Measurements from ENCODE around the gene EXOC4. TPM values are rescaled to one million over a fixed set of nuclear protein-coding genes. Genes with fewer than 3 reads are reported as not detected.
"Not testable (repeated sequence)": the region's sequence is repeated elsewhere in the genome, so short reads cannot be mapped to it uniquely, and the experiment has no call there.

The EXOC4 gene
- total RNA-seq, 4 donors from 2014 or later, result 82.4 to 204 (median 128) TPM

DNA sequence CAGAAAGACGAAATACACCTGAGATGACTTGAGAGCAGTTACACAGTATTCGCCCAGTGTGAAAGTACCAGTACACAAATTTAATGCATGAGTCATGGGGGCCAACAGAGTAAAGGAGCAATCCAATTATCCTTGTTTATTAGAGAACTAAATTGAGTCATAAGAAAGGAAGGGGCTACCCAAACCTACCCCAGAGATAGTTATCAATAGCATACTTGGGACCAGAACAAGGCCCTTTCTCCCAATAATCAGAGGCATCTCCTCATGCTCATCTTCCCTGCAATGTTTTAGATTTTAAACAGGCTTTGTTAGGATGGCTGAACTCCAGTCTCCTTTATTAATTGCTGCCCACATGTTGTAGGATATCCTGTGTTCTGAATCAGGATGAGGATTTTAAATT lies 634.6 kb downstream of the EXOC4 start:
- H3K4me1 ChIP-seq, result peaks cover 0 to 20% (median 0%) of the 10 kb centered on the region in 4 donors
- intact Hi-C loops (cut with DNase I; ENCODE audit: low total_unique reads) (no loop called here), in situ Hi-C loops (cut with MboI; ENCODE audit: low pct_ligation_motif_present in 1 of 4, low pct_unique_long_range_greater_than_20kb in 1 of 4, low sequenced_read_pairs in 3 of 4) (no loop called here)
- H3K4me3 ChIP-seq, result no peak overlapping the region
- no peaks in the 10 kb centered on the region for H3K9me3 ChIP-seq
- H3K27me3 ChIP-seq, result no peaks in the 10 kb centered on the region
- no peak for TF ChIP-seq EP300 (IDR thresholded peaks at IDR 0.05; ENCODE audit: low read depth)
- TF ChIP-seq POLR2AphosphoS5 (IDR thresholded peaks at IDR 0.05), result no peak
- no peak for TF ChIP-seq POLR2A (IDR thresholded peaks at IDR 0.05)
- TF ChIP-seq, protein P1, sequence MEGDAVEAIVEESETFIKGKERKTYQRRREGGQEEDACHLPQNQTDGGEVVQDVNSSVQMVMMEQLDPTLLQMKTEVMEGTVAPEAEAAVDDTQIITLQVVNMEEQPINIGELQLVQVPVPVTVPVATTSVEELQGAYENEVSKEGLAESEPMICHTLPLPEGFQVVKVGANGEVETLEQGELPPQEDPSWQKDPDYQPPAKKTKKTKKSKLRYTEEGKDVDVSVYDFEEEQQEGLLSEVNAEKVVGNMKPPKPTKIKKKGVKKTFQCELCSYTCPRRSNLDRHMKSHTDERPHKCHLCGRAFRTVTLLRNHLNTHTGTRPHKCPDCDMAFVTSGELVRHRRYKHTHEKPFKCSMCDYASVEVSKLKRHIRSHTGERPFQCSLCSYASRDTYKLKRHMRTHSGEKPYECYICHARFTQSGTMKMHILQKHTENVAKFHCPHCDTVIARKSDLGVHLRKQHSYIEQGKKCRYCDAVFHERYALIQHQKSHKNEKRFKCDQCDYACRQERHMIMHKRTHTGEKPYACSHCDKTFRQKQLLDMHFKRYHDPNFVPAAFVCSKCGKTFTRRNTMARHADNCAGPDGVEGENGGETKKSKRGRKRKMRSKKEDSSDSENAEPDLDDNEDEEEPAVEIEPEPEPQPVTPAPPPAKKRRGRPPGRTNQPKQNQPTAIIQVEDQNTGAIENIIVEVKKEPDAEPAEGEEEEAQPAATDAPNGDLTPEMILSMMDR (IDR thresholded peaks at IDR 0.05), result no peak
- 98 to 100% methylated on average over 2 of the region's 2 CpGs for WGBS, 2 donors (ENCODE audit: low coverage in 1 of 2)
- no peak overlapping the region for H3K27ac ChIP-seq
- DNase-seq, result no peak
- no peaks in the 10 kb centered on the region for H3K36me3 ChIP-seq

DNA sequence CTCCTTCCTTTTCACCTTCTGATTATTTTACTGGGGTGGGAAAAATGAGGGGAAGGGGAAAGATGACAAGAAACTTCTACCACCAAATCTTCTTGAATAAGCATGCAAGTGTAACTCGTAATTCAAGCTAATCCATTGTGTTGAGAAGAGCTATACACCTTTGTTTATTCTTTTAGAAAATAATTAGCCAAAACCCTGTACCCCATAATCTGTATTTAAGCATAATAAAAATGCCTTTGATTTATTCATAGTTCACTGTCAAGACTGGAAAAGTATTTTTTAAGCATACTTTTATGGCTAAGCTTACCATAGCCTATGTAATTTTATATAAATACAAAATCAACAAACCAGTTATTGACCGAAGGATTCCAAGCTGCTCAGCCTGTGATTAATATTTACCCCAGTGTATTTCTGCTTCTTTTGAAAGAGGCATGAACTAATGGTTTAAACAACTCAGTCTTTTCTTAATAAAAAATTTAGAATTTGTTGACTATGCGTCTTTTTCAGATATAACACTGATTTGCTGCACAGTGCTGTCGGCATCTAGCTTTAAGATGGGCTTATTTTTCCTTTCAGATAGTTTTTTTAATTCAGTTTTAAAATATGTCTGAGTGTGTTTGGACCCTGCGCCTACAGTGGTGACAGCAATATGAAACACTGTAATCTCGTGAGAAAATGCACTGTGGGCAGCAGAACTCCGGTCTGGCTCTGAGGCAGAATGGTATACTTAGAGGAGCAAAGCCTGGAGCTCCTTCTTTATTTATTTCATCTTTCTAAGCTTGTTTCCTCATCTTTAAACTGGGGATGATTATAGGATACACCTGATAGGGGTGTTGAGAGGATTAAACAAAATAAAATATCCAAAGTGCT lies 635.4 kb downstream of the EXOC4 start:
- Histone ChIP-seq H3K4me1 (peaks cover 0 to 20% (median 0%) of the 10 kb centered on the region in 4 donors), H3K36me3 (no peaks in the 10 kb centered on the region), H3K4me3 (no peak overlapping the region), H3K27ac (no peak overlapping the region), H3K9me3 (no peaks in the 10 kb centered on the region), H3K27me3 (no peaks in the 10 kb centered on the region)
- 53 to 54% methylated on average over 7 of the region's 7 CpGs for WGBS, 2 donors (ENCODE audit: low coverage in 1 of 2)
- TF ChIP-seq POLR2AphosphoS5 (IDR thresholded peaks at IDR 0.05), result no peak
- no peak for TF ChIP-seq POLR2A (IDR thresholded peaks at IDR 0.05)
- TF ChIP-seq, protein P1 (IDR thresholded peaks at IDR 0.05), result no peak
- TF ChIP-seq EP300 (IDR thresholded peaks at IDR 0.05; ENCODE audit: low read depth), result no peak
- no peak for DNase-seq
- intact Hi-C loops (cut with DNase I; ENCODE audit: low total_unique reads) (no loop called here), in situ Hi-C loops (cut with MboI; ENCODE audit: low pct_ligation_motif_present in 1 of 4, low pct_unique_long_range_greater_than_20kb in 1 of 4, low sequenced_read_pairs in 3 of 4) (no loop called here)

DNA sequence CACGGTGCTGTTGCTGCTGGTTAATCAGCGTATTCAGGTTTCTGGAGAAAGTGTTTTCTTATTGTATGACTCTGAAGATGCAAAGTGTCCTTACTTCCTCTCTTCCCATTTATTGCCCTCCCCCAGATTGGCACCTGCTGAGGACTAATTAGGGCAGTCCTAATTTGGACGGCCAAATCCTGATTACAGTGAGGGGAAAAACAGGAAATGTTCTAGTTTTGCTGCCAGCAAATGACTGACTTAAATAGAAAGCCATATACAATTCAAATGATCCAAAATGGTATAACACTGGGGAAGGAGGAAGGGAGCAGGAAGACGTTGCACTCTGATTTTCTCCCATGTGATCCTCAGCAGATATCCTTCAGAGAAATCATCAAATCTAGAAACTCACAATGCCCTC lies 651.9 kb downstream of the EXOC4 start:
- Histone ChIP-seq H3K27me3 (no peaks in the 10 kb centered on the region), H3K9me3 (no peaks in the 10 kb centered on the region), H3K4me3 (no peak overlapping the region), H3K27ac (no peak overlapping the region), H3K4me1 (no peaks in the 10 kb centered on the region), H3K36me3 (no peaks in the 10 kb centered on the region)
- TF ChIP-seq, protein P1 (IDR thresholded peaks at IDR 0.05), result no peak
- no peak for TF ChIP-seq EP300 (IDR thresholded peaks at IDR 0.05; ENCODE audit: low read depth)
- TF ChIP-seq POLR2A (IDR thresholded peaks at IDR 0.05), result no peak
- no peak for TF ChIP-seq POLR2AphosphoS5 (IDR thresholded peaks at IDR 0.05)
- intact Hi-C loops (cut with DNase I; ENCODE audit: low total_unique reads) (no loop called here), in situ Hi-C loops (cut with MboI; ENCODE audit: low pct_ligation_motif_present in 1 of 4, low pct_unique_long_range_greater_than_20kb in 1 of 4, low sequenced_read_pairs in 3 of 4) (no loop called here)
- 58 to 67% methylated on average over 4 of the region's 4 CpGs for WGBS, 2 donors (ENCODE audit: low coverage in 1 of 2)
- no peak for DNase-seq

DNA sequence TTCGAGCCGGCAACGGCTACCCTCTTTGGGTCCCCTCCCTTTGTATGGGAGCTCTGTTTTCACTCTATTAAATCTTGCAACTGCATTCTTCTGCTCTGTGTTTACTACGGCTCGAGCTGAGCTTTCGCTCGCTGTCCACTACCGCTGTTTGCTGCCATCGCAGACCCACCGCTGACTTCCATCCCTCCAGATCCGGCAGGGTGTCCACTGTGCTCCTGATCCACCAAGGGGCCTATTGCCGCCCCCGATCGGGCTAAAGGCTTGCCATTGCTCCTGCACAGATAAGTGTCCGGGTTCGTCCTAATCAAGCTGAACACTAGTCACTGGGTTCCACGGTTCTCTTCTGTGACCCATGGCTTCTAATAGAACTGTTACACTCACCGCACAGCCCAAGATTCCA lies 653.7 kb downstream of the EXOC4 start:
- in situ Hi-C loops (cut with MboI; ENCODE audit: low pct_ligation_motif_present in 1 of 4, low pct_unique_long_range_greater_than_20kb in 1 of 4, low sequenced_read_pairs in 3 of 4); H3K9me3 ChIP-seq; intact Hi-C loops (cut with DNase I; ENCODE audit: low total_unique reads); H3K36me3 ChIP-seq; H3K27ac ChIP-seq; DNase-seq; H3K27me3 ChIP-seq; H3K4me3 ChIP-seq; H3K4me1 ChIP-seq: not testable (repeated sequence)
- 90% methylated on average over 18 of the region's 18 CpGs; no CpG with 5 or more reads in 1 of the 2 donors for WGBS, 2 donors (ENCODE audit: low coverage in 1 of 2)

Data from transverse colon (tissue), 4 donors.